Measurements from ENCODE around the gene SDR42E1. TPM values are rescaled to one million over a fixed set of nuclear protein-coding genes. Genes with fewer than 3 reads are reported as not detected.

SDR42E1 gene
- total and polyA plus RNA-seq, 2 of the 13 experiments (the other 11 are each of a cell fraction or from before 2014, with no cell fraction given): 0.01 to 0.13 TPM

GRCh38 chr16:82050909-82051357 lies 39.7 kb upstream of the SDR42E1 start (continued):
- TF ChIP-seq ZSCAN25 (CRISPR knock-in tag; IDR thresholded peaks at IDR 0.05) (no peak), TGIF2 (CRISPR knock-in tag; IDR thresholded peaks at IDR 0.05) (0 out of 2 replicates have a peak, but pooled peaks have one; percentile 31), ZSCAN21 (CRISPR knock-in tag; IDR thresholded peaks at IDR 0.05; ENCODE audit: borderline replicate concordance) (no peak), UBTF (CRISPR knock-in tag; IDR thresholded peaks at IDR 0.05) (no peak), ZNF33A (CRISPR knock-in tag; IDR thresholded peaks at IDR 0.05; ENCODE audit: borderline replicate concordance) (no peak), ZNF841 (CRISPR knock-in tag; IDR thresholded peaks at IDR 0.05; ENCODE audit: borderline replicate concordance) (no peak), THAP11 (CRISPR knock-in tag; IDR thresholded peaks at IDR 0.05) (0 out of 2 replicates have a peak, but pooled peaks have one; percentile 25), GABPA (IDR thresholded peaks at IDR 0.05; ENCODE audit: low read depth, low read length) (no peak), GABPA (CRISPR knock-in tag; IDR thresholded peaks at IDR 0.05; ENCODE audit: low read depth) (no peak), TERF1 (CRISPR knock-in tag; IDR thresholded peaks at IDR 0.05) (no peak), ZMYM4 (CRISPR knock-in tag; IDR thresholded peaks at IDR 0.05) (no peak), ATF6 (CRISPR knock-in tag; conservative IDR thresholded peaks at IDR 0.05) (no peak), RCOR2 (CRISPR knock-in tag; IDR thresholded peaks at IDR 0.05) (peak; percentile 93), ZNF609 (CRISPR knock-in tag; IDR thresholded peaks at IDR 0.05; ENCODE audit: borderline replicate concordance) (no peak), IRF2 (CRISPR knock-in tag; IDR thresholded peaks at IDR 0.05) (no peak), KMT2B (CRISPR knock-in tag; IDR thresholded peaks at IDR 0.05) (0 out of 2 replicates have a peak, but pooled peaks have one; percentile 22), HDAC6 (IDR thresholded peaks at IDR 0.05; ENCODE audit: low read depth, low read length) (no peak), SMARCE1 (IDR thresholded peaks at IDR 0.05; ENCODE audit: borderline replicate concordance) (no peak), ZGPAT (CRISPR knock-in tag; IDR thresholded peaks at IDR 0.05) (peak; percentile 63; the same call in 1 of the 2 replicates), MLLT10 (CRISPR knock-in tag; IDR thresholded peaks at IDR 0.05) (no peak)
